ENCODE measurements around the gene PHTF2.
A peak's percentile ranks its signal among the peaks of the same experiment; 100 is the strongest.

PHTF2 gene

GRCh38 chr7:77837966-77838365 lies 39.4 kb downstream of the PHTF2 start:
- TF ChIP-seq CTCF (IDR thresholded peaks at IDR 0.05; ENCODE audit: insufficient read depth, missing control alignments), result no peak
- DNase-seq (ENCODE audit: insufficient read length, low spot score), result no peak
- peak; percentile 16 for FAIRE-seq

GRCh38 chr7:77838929-77839491 lies 40.4 kb downstream of the PHTF2 start:
- no peak for DNase-seq (ENCODE audit: insufficient read length, low spot score)

GRCh38 chr7:77839919-77840318 lies 41.3 kb downstream of the PHTF2 start:
- no peak for TF ChIP-seq CTCF (IDR thresholded peaks at IDR 0.05; ENCODE audit: insufficient read depth, missing control alignments)
- FAIRE-seq, result no peak
- DNase-seq (ENCODE audit: insufficient read length, low spot score), result no peak

More at GRCh38 chr7:77838929-77839491, 40.4 kb downstream of the PHTF2 start:
- peak; percentile 25 for FAIRE-seq
- no peak for TF ChIP-seq CTCF (IDR thresholded peaks at IDR 0.05; ENCODE audit: insufficient read depth, missing control alignments)

- DNase-seq (ENCODE audit: insufficient read length, low spot score), result no peak
- FAIRE-seq, result no peak
- TF ChIP-seq CTCF (IDR thresholded peaks at IDR 0.05; ENCODE audit: insufficient read depth, missing control alignments), result no peak
These were observed 44.6 kb downstream of the PHTF2 start for GRCh38 chr7:77843194-77843593.

- DNase-seq (ENCODE audit: insufficient read length, low spot score) (no peak), FAIRE-seq (no peak)
- no peak for TF ChIP-seq CTCF (IDR thresholded peaks at IDR 0.05; ENCODE audit: insufficient read depth, missing control alignments)
These were observed 47.9 kb downstream of the PHTF2 start for GRCh38 chr7:77846317-77847092.

GRCh38 chr7:77855371-77856083 lies 57.0 kb downstream of the PHTF2 start:
- no peak for FAIRE-seq
- DNase-seq (ENCODE audit: insufficient read length, low spot score), result no peak
- no peak for TF ChIP-seq CTCF (IDR thresholded peaks at IDR 0.05; ENCODE audit: insufficient read depth, missing control alignments)
